VCaP (cell line): Measurements from ENCODE around the gene IFIT3.

Source experiments
- H3K27ac ChIP-seq: fragments of 450-650 bp; 2 replicates; pipeline ENCODE4 v1.5.1; 2017
- TF ChIP-seq, protein P1 (sequence below): fragments of 450-650 bp; conservative IDR thresholded peaks from 2 replicates; pipeline ENCODE4 v1.5.1; 2017; ENCODE audit warnings: mild to moderate bottlenecking, moderate library complexity

The IFIT3 gene

DNA sequence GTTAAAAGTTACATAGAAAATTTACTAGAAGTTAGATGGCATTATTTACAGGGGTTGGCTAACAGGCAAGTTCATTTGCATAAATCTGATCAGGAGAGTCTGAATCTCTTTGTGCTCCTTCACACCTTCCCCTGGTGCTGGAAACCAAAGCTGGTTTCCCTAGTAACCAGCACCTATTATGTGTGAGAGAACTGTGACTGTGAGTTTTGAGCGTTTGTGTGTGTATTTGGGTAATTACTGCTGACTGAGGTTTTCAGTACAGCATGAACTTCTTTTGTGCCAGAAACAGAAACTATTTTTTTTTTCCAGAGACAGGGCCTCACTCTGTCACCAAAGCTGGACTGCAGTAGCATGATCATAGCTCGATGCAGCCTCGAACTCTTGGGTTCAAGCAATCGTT is 39.7 kb downstream of the IFIT3 start:
- H3K27ac ChIP-seq = no peak overlapping the region
- TF ChIP-seq, protein P1, sequence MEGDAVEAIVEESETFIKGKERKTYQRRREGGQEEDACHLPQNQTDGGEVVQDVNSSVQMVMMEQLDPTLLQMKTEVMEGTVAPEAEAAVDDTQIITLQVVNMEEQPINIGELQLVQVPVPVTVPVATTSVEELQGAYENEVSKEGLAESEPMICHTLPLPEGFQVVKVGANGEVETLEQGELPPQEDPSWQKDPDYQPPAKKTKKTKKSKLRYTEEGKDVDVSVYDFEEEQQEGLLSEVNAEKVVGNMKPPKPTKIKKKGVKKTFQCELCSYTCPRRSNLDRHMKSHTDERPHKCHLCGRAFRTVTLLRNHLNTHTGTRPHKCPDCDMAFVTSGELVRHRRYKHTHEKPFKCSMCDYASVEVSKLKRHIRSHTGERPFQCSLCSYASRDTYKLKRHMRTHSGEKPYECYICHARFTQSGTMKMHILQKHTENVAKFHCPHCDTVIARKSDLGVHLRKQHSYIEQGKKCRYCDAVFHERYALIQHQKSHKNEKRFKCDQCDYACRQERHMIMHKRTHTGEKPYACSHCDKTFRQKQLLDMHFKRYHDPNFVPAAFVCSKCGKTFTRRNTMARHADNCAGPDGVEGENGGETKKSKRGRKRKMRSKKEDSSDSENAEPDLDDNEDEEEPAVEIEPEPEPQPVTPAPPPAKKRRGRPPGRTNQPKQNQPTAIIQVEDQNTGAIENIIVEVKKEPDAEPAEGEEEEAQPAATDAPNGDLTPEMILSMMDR = no peak

DNA sequence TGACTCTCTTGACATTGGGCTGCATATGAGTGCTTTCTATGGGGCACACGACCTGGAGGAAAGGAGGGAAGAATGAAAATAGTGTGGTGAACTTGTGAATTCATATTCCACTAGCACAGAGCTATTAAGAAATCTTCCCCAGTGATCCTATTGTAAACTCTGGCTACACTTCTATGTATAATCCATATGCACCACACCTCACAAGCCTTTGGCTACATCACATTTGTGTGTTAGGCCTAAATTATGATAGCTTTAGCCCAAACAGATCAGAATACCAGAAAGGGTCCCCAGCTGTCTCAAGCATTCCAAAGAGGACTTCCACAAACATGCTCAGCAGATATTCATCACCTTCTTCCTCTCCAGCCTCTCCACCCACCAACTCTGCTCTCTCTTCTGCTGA is 40.3 kb downstream of the IFIT3 start:
- TF ChIP-seq, protein P1 = no peak
- no peak overlapping the region for H3K27ac ChIP-seq

DNA sequence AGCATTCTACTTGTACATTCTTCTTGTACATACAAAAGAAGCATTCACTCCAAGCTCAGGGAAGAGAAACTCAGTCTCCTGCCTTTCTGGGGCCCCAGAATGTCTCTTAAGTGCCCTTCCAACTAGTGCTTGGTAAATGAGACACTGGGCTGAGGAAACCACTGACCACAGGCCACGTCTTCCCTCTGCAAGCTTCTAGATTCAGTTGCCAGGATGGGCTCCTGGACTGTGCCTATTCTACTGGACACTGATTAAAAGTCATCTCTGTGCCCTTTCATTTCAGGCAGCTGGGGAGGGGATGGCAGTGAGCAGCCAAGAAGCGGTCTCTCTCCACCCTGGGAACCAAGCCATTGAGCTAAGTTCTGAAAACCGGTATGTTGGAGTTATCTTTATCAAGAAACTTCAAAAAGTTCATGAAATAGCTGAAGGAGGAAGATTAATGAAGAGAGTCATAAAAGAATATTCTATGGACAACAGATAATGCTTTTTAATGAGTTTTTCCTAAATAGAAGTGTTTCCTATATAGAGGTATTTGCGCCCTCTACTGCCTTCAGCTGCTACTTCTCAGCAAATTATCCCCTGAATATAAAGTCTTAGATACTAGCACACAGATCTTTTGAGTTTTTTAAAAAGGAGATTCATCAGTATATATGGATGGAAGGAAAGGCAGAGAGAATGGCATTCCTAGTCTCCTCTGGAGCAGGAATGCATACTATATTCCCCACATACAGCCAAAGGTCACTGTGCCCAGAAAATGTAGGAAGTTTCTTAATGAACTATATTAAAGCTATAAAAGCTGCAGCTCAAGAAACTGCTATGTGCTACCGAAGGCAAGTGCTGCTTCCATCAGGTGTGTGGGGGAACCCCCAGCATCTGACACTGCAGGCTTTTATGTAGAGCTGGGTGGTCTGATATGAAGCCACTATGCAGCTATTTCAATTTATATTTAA is 41.6 kb downstream of the IFIT3 start:
- H3K27ac ChIP-seq = no peak overlapping the region
- TF ChIP-seq, protein P1 = peak; percentile 70

DNA sequence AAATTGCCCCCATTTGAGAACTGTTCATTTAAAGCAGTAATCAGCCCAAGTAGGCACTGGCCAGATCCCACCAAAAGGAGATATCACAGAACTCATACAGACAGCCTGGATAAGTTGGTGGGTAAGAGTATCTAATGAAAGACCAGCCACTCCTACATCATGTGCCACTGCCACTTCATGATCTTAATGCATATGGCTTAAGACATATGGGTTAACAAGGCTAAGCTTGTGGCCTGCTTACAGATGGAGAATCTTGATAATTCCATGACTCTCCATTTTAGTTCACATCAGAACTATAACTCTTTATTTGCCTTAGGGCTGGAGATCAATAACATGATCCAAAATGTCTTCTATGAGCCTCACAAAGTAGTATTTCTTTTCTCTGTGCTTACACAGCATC is 43.3 kb downstream of the IFIT3 start:
- H3K27ac ChIP-seq = no peak overlapping the region
- TF ChIP-seq, protein P1 = no peak

DNA sequence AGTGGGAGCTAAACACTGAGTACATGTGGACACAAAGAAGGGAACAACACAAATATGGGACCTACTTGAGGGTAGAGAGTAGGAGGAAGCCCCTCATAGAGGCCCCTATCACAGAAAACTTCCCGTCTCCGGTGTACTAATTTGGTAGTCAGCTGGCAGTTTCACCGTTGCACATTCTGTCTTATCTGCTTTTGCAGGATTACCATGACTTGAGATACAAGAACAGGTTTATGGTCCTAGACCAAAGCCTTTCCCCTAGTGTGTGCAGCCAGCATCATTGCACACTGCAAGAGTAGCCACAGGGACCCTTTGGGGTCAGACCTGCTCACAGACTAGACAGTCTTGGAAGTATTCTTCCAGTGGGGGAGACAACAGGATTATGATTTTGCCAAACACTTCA is 44.2 kb downstream of the IFIT3 start:
- TF ChIP-seq, protein P1 = no peak

DNA sequence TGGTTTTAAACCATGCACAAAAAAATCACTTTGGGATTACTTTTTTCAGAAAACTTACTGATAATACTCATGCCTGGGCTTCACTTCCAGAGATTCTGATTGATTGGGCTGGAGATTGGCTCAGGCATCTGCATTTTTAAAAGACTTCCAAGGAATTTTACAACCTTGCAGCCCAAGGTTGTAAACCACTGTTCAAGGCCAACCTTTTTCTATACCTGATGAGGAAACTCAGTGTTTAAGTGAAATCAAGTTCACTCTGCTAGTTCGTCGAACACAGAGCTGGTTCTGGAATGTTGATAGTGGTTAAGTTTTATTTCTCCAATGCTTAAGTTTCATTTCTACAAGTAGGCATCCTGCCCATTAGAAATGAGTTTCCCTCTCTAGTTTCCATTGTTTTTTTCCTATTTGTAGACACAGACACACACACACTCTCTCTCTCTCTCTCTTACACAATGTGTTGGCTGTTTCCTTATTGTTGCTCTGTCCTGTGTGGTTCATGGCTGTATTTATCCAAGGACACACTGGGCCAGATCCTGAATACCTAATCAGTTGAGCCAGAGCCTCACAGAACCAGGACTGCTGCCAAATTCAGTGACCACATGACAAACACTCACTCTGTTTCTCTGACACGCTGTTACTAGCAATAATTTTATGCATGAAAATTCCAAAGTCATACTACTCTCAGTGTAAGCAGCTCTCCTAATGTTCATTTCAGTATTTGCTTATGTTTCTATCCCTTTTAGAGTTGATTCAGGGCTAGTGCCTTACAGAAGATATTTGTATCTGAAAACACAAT is 46.3 kb downstream of the IFIT3 start:
- TF ChIP-seq, protein P1 = no peak
- H3K27ac ChIP-seq = peak overlapping the region; percentile 87

More for the DNA sequence above, 44.2 kb downstream of the IFIT3 start:
- H3K27ac ChIP-seq = peak overlapping the region; percentile 87; the same call in 1 of the 2 replicates

DNA sequence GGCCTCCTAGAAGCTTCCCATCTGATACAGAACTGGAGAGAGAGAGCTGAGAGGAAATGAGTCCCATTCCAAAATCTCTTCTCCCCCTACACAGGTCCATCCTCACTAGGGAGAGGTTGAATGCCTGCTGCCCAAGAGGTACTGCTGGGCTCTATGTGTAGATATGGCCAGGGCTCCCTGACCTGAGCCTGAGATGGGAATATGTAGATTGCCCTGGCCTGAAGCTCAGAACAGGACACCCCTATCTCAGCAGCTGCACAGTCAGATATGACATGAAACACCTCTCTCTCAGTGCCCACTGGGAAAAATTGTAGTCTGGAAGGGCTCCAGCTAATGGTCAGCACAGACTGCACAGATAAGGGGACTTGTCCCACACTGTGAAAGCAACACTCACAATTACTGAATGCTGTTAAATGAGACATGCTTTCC is 46.9 kb downstream of the IFIT3 start:
- H3K27ac ChIP-seq = peak overlapping the region; percentile 87

More for the DNA sequence above, 46.9 kb downstream of the IFIT3 start:
- TF ChIP-seq, protein P1 = no peak
